NCI-H2029 treated with DMSO at 0.1 percent for 48 hours (cell line): ENCODE data around the gene ZNF304.

Source experiments
- DNase-seq: peaks from one replicate; lab custom pipeline; 2025; lab: John Stamatoyannopoulos, UW

ZNF304 gene

DNA sequence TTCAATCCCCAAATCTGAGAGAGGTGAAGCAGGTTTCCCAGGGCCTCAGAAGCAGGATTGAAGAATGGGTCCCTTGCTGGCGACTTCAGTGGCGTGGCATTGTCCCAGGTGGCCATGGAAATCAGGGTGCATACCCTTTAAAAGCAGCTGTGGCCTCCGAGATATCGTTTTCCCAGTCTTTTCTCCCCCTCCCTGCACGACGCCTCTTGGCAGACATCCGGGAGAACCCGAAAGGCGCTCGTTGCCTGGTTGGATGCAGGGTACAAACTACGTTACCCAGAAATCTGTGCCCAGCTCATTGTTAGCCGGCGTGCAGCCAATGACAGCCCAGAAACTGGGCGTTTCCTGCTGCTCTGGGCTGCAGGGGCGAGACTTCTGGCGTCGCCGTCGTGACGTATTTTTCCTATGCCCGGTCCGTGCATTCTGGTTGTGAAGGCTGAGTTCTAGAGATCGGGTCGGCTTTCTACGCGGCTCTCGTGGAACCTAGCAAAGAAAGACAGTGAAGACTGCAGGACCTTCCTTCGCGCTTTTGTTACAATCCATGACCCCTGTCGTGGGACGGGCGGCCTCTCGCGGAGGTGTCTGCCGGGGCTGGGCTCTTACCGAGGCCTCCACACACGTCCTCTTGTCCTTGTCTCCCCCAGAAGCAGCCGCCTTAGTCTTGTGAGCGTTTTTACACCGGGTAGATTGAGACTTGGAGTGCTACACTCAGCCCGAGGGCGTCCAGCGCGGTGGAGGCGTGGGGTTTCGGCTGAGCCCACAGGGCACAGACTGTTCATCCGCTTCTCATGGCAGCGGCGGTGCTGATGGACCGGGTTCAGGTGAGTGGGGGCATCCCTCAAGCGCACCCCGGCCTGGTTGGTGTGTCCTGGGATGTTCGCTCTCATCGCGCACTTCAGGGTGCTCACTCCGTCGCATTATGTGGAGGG lies at the start of gene ZNF304:
Gene ZNF304 (plus strand): TSS at position 395 of the 929 bp plus-strand sequence. CDS start 394 bp downstream, at position 789.
- DNase-seq: peak; percentile 78

DNA sequence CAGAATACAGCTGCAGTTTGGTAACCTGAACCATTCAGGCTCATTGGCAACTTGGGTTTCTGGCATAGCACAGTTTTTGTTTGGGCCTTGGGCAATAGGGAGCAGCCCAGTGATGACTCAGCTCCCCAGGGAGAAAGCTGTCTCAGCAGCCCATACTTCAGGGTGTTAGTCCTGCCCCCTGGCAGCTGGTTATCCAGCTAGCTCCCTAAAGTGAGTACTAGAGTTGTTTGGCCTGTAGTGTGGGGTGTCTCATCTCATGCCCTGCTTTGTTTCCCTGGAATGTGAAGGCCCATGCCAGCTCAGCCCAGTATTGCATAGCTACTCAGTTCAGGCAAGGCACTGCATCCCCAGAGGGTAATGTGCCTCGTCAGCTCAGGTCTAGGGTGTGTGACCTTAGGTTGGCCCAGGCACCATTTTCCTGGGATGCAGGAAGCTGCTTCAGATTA lies 49.0 kb upstream of the ZNF304 start:
- no peak for DNase-seq

DNA sequence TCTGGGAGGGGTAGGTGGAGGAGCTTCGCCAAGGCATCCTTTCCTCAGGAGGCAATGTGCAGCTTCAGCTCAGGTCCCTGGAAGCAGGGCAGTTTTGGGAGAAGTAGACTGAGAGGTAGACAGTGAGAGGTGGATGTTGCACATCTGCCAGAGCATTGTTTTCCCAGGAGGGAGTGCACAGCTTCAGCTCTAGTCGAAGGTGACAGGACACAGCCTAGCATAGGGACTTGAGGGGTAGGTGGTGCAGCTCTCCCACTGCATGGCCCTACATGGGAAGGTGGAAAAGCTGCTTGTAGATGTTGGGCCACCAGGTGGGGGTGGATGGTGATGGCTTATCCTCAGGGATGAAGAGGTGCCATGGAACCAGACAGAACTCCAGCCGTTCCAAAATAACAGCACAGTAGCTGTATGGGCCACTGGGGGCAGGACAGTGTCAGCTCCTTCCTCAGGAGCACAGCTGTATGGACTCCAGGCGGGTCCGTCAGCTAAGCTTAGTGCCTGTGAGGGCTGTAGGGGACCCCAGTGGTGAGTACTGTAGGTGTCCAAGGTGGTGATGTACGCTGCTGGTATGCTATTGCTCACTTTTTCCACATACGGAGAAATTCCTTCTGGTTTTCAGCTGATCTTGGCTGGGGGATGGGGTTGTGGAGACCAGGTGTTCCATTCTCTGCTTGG lies 48.2 kb upstream of the ZNF304 start:
- no peak for DNase-seq

DNA sequence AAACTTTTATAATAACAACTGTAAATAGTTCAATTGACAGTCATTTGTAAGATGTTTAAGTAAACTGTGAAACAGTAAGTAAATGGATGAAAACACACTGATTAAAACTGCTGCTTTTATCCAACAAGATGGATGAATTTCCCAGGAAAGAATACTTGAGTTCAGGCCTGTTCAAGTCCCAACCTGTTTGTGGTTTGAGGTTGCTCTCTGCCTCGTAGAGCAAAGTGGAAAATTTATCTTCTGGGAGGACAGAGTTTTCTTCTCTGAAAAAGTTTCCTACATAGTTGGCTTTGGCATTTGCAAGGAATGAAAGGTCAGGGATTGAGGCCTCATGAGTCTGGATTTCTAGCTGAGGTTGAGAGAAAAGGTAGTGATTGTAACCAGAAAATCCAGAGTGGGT lies 46.0 kb upstream of the ZNF304 start:
- no peak for DNase-seq

DNA sequence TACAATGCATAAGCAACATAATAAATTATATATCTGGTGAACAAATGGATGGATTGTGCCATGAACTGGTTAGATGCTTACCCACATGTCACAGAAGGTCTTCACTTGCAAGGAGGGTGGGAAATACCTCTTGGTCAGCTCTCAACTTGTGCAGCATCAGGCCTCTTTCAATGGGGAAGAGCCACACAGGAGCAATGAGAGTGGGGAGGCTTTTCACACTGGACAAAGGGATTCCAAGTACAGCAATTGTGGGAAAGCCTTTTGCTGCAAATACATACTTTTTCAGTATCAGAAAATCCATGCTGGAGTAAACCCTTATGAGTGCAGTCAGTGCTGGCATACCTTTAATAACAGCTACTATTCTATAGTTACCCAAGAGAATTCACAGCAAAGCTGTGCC lies 42.6 kb upstream of the ZNF304 start:
- no peak for DNase-seq

DNA sequence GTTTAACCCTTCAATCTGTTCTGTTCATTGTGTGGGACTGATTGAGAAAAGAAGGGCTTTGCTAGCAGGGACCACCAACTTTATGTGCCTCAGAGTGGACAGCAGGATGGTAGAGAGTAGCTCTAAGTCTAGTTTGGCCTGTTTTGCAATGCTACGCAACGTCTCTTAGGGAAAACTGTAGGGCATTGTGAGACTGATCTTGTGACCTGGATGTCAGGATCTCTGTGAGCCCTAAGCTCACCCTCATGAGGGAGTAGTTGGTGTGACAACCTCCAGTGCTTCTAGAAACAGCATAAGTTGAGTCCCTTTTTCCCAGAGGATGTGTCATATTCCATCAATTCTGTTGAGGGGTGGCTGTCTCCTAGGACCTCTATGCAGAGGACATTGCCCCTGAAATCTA lies 40.3 kb upstream of the ZNF304 start:
- no peak for DNase-seq

DNA sequence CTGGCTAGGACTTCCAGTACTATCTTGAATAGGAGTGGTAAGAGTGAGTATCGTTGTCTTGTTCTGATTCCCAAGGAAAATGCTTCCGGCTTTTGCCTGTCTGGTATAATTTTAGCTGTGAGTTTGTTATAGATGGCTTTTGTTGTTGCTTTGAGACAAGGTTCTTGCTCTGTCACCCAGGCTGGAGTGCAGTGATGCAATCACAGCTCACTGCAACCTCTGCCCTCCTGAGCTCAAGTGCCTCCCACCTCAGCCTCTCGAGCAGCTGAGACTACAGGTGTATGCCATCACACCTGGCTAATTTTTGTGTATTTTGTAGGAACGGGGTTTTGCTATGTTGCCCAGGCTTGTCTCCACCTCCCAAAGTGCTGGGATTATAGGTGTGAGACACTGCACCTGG lies 36.9 kb upstream of the ZNF304 start:
- DNase-seq: no peak

DNA sequence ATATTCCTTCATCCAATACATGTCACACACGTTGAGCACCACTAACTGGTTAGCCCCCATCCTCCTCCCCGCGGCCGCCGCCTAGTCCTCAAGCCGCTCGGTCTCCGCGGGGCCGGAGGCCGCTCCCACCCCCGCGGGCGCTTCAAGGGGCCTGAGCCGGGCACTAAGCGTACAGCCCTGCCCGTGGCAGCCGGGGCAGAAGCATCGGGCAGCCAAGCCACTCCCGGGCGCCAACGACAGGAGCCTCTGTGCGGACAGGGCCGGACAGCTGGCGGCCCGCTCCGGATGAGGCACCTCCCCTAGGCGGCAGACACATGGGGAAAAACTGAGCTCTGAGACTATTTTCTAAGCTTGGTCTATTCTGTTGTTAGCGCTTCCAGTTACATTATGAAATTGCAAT lies 33.6 kb upstream of the ZNF304 start:
- DNase-seq: no peak

DNA sequence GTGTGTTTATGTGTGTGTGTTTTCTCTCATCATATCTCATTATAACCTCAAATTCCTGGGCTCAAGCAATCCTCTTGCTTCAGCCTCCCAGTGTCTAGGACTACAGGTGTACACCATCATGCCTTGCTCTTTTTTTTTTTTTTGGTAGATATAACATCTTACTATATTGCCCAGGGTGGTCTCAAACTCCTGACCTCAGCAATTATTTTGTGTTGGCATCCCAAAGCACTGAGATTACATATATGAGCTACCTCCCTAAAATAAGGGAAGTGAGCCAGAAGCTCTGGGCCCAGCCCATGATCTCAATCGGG lies 31.2 kb upstream of the ZNF304 start:
- no peak for DNase-seq

DNA sequence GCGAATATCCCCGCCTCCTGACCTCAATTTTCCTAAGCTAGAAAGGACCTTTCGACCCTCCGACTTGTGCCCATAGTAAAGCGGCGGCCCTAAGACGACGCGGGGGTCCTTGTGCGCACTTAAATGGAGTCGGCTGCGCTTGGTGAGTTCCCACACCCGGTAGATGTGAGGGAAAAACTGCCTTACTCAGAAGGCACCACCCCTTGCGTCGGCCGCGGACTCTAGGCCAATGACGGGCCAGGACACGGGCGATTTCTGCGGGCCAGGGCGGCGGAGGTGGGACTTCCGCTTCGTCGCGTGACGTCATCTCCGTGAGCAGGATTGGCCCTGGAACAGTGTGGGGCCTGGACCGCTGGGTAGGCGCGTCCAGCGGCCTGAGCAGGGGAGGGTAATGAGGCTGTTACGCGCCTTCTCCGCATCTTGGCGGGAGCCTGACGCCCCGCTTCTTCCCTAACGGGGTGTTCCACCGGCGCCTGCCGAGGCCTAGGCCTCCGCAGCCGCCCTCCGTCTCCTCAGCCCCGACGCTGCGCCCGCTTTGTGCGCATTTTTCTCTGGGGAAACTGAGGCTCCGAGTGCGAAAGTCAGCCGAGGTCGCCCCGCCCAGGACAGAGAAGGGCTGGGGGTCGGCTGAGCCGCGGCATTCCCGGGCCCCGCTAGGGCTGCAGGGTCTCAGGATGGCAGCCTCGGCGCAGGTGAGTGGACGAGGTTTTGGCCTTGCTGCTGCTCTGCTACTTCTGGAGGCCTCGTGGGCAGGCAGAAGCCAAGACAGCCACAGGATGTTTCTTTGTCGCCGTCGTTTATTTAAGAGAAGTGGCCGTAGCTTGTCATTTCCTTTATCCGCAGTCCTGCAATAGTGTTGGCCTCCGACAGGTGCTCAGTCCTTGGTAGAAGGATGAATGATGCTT lies 30.6 kb upstream of the ZNF304 start, which contains the start of gene ZNF543:
Gene ZNF543 (plus strand): TSS at position 293 of the 905 bp plus-strand sequence. CDS start 382 bp downstream, at position 675.
- DNase-seq: peak; percentile 76

DNA sequence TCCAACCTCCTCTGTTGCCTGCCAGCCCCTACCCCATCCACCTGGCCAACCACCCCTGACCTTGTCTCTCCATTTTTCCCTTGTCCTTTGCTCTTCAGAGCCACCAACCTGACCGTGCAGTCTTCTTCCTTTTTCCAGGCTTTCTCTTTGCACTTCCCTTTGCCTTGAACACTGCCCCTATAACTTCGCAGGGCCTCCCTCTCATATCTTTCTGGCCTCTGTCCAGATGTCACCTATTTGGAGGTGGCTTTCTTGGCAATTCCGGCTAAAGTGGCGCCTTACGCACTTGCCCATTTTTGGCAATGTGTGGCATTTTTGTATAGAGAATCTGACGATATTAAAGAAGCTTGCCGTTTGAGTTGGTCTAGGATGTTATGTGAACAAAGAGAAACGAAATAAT lies 30.0 kb upstream of the ZNF304 start:
- DNase-seq: no peak

DNA sequence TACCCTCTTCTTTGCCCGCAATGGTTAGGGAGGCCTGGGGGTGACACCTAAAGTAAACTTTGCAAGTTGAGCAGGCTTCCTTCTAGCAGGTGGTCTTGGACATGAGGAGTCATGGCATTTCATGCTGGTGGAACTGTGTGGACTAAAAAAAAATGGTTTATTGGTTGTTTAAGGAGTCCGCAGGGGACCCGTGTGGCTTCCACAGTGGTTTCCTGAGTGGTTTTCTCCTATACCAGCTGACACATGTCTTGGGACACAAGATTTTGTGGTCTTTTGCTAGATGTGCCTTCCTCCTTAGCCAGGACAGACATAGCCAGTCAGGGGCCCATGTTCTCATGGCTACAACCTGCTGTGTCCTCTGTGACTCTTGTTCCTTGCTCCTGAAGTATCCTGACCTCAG lies 29.3 kb upstream of the ZNF304 start:
- DNase-seq: no peak

DNA sequence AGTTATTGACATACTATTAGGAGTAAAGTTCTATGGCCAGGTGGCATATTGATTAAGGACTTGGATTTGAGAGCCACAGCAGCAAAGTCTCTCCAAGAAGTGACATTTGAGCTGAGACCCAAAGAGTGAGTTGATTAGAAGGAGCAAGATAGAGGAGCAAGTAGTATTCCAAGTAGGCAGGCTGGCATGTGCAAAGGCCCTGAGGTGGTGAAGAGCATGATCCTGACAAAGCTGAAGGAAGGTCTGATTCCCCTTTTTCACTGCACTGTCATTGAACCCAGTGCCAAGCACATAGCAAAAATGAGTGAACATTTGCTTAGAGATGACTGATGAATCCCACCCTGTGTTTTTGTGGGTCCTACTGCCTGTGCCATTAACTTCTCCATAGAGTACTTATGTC lies 26.1 kb upstream of the ZNF304 start:
- no peak for DNase-seq

DNA sequence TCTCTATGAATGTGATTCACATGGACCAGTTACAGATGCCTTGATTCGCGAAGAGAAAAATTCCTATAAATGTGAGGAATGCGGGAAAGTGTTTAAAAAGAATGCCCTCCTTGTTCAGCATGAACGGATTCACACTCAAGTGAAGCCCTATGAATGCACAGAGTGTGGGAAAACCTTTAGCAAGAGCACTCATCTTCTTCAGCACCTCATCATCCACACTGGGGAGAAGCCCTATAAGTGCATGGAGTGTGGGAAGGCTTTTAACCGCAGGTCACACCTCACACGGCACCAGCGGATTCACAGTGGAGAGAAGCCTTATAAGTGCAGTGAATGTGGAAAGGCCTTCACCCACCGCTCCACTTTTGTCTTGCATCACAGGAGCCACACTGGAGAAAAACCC lies 23.1 kb upstream of the ZNF304 start:
- no peak for DNase-seq

DNA sequence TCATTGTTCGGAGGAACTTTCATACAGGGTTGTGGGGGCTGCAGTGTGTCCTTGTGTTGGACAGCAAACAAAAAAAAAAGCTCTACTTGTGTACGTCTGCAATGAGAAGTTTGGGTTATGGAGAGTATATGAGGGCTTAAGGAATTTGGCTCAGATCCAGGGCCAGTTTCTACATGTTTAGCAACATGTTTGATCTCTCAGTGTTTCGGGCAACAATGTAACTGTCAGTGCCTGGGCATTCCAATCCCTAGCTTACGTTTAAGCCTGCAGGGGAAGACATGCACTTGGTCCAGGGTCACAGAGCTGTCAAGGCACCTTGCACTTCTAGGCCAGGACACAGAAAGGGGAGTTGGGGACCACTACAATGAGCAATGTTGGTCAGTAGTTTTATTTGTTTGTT lies 16.9 kb upstream of the ZNF304 start:
- DNase-seq: no peak

DNA sequence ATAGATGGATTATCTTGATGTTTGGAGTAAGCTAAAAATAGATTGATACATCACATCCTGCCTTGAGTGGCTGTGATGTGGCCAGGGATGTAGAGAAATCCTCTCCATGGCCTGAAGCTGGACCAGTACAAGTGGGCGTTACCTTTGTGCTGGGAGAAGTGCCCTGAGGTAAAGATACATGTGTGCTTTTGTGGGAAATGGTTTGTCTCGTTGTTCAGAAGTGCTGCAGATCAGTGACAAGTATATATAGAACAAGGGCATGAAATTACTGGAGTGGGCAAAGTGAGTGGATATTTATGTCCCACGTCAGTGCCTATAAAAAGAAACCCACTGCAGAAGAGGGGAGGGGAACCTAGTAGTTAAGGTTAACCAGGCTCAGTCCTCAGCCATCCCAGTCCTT lies 12.2 kb upstream of the ZNF304 start:
- no peak for DNase-seq

DNA sequence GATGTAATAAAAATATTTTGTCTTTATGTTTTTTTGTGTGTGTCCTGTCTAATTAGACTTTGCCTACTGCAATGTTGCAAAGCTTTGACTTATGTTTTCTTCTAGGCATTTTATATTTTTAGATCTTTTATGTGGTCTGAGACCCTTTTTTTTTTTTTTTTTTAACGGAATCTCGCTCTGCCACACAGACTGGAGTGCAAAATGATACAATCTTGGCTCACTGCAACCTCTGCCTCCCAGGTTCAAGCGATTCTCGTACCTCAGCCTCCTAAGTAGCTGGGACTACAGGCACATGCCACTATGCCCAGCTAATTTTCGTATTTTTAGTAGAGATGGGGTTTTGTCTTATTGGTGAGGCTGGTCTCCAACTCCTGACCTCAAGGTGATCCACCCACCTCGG lies 8.5 kb upstream of the ZNF304 start:
- no peak for DNase-seq

DNA sequence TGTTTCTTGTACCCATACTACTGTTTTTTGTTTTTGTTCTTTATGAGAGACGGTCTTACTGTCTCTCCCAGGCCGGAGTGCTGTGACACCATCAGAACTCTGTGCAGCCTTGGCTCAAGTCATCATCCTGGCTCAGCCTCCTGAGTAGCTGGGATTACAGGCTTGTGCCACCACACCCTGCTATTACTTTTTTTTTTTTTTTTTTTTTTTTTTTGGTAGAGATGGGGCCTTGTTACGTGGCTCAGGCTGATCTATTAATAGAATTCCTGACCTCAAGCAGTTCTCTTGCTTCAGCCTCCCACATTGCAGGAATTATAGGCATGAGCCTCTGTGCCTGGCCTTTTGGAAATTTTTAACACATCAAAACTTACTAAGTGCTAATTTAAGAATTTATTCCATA lies 2.9 kb upstream of the ZNF304 start:
- DNase-seq: no peak

DNA sequence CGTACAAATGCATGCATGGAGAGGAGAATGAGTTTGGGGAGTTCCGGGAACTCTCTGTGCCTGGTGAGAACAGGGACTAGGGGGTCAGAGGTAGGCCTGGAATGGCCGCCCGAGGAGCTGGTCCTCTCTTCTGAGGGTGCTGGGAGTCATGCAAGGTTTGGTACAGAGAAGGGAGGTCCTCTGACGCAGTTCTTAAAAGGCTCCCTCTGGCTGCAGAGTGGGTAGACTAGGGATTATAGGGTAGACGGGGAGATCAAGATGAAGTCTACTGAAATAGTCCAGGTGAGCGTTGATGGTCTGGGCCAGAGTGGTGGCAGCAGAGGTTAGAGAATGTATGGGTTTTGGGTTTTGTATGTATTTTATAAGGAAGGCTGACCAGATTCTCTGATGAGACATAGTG lies 796 bp downstream of the ZNF304 start:
- no peak for DNase-seq

DNA sequence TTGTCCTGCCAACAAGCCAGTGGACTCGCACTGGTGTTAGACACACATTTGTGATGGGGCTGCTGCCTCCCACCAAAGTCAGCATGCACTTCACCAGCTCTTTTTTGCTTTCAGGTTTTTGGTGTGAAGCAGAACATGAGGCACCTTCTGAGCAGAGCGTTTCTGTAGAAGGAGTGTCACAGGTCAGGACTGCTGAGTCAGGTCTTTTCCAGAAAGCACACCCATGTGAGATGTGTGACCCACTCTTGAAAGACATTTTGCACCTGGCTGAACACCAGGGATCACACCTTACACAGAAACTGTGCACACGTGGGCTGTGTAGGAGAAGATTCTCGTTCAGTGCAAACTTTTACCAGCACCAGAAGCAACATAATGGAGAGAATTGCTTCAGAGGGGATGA lies 4.8 kb downstream of the ZNF304 start:
- no peak for DNase-seq

DNA sequence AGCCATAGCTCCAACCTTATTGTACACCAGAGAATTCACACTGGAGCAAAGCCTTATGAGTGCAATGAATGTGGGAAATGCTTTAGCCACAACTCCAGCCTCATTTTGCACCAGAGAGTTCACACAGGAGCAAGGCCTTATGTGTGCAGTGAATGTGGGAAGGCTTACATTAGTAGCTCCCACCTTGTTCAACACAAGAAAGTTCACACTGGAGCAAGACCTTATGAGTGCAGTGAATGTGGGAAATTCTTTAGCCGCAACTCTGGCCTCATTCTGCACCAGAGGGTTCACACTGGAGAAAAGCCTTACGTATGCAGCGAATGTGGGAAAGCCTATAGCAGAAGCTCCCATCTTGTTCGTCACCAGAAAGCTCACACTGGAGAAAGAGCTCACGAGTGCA lies 6.3 kb downstream of the ZNF304 start:
- no peak for DNase-seq

DNA sequence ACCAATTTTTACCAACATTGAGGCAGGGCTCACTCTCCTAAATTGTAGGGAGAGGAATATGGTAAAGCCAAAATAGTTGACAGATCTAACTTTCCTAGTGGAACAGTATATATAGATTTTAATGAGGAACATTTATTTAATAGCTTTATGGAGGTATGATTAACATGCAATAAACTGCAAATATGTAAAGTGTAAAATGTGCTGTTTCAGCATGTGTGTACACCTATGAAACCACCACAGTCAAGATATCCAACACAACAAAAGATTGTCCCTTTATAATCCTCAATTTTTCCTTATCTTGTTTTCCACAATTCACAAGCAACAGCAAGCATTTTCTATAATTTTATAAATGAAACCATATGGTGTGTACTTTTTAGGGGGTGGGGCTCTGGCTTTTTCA lies 8.2 kb downstream of the ZNF304 start:
- no peak for DNase-seq
